A673 (cell line): ENCODE data around the gene ZNF24. TPM values are rescaled to one million over a fixed set of nuclear protein-coding genes. Genes with fewer than 3 reads are reported as not detected.

Experiments
- BruUV-seq: library from RNA; stranded (reverse); fragments of 400-500 nt; replicated peaks from 2 replicates; lab custom pipeline; 2021; lab: Mats Ljungman, UMichigan
- CTCF ChIA-PET: fragments of 300-600 bp; sonication (Branson Sonifier 250); formaldehyde crosslinking; loops from one replicate; lab custom pipeline; 2022; ENCODE audit warnings: antibody characterized with exemption; lab: Charles Lee
- POLR2A ChIA-PET: fragments of 300-600 bp; sonication (Branson Sonifier 250); formaldehyde crosslinking; loops from one replicate; lab custom pipeline; 2022; ENCODE audit warnings: antibody characterized with exemption; ENCODE audit not compliant: low non-redundant PET; lab: Charles Lee
- DNase-seq: peaks from one replicate; pipeline ENCODE4 v3.0.0-alpha.2; 2015; ENCODE audit warnings: low spot score
- H3K27ac ChIP-seq: fragments of 200-600 bp; sonication (generic); 2 replicates; pipeline ENCODE4 v1.5.1; 2016; ENCODE audit warnings: mixed run types, low read depth, mild to moderate bottlenecking, mixed read lengths, antibody characterized with exemption, low read length; ENCODE audit not compliant: poor library complexity, severe bottlenecking
- H3K27me3 ChIP-seq: fragments of 200-600 bp; sonication (generic); replicated peaks from 2 replicates; pipeline ENCODE4 v1.6.1; 2017; ENCODE audit warnings: mixed run types, low read depth, mild to moderate bottlenecking, mixed read lengths, antibody characterized with exemption, low read length; ENCODE audit not compliant: insufficient read depth, poor library complexity
- H3K36me3 ChIP-seq: fragments of 200-600 bp; sonication (generic); 2 replicates; pipeline ENCODE4 v1.6.1; 2016; ENCODE audit warnings: mixed run types, mild to moderate bottlenecking, mixed read lengths, antibody characterized with exemption, low read length; ENCODE audit not compliant: insufficient read depth, poor library complexity, severe bottlenecking
- H3K4me1 ChIP-seq: fragments of 200-600 bp; sonication (generic); 2 replicates; pipeline ENCODE4 v1.6.1; 2017; ENCODE audit warnings: mixed run types, mild to moderate bottlenecking, mixed read lengths, antibody characterized with exemption, low read length; ENCODE audit not compliant: insufficient read depth, poor library complexity, severe bottlenecking
- H3K4me3 ChIP-seq: fragments of 200-600 bp; sonication (generic); 2 replicates; pipeline ENCODE4 v1.5.1; 2016; ENCODE audit warnings: low read depth, mixed run types, mild to moderate bottlenecking, mixed read lengths, low read length; ENCODE audit not compliant: poor library complexity, severe bottlenecking
- H3K9me3 ChIP-seq: fragments of 200-600 bp; sonication (generic); 2 replicates; pipeline ENCODE4 v1.6.1; 2016; ENCODE audit warnings: mixed run types, low read depth, mild to moderate bottlenecking, mixed read lengths, antibody characterized with exemption, low read length; ENCODE audit not compliant: poor library complexity, severe bottlenecking
- EZH2 ChIP-seq: fragments of 200-600 bp; sonication (generic); IDR thresholded peaks from 2 replicates; pipeline ENCODE4 v1.6.1; 2017; ENCODE audit warnings: borderline replicate concordance, low read depth, mild to moderate bottlenecking, mixed read lengths, antibody characterized with exemption, low read length; ENCODE audit not compliant: poor library complexity, severe bottlenecking
- intact Hi-C: fragments of 100-400 bp; cut with micrococcal nuclease; formaldehyde crosslinking; loops from one replicate; pipeline ENCODE4 v1.10.0; 2022; ENCODE audit not compliant: unreplicated experiment
- total RNA-seq: library from RNA; stranded (reverse); gene quantifications from 2 replicates; pipeline ENCODE4 v1.2.3, GENCODE V29; 2021
- TF ChIP-seq, protein P1 (sequence below): fragments of 300-800, 200-600 bp; sonication (generic); conservative IDR thresholded peaks from 2 replicates; pipeline ENCODE4 v1.5.1; 2017; ENCODE audit warnings: low read depth, mild to moderate bottlenecking, antibody characterized with exemption, low read length, moderate library complexity, mixed read lengths

ZNF24 gene
- total RNA-seq, 1 experiment from 2014 or later: 63.3 TPM

GRCh38 chr18:35361570-35362321 is 17.5 kb upstream of the ZNF24 start:
- H3K27me3 ChIP-seq: no peaks in the 10 kb centered on the region
- TF ChIP-seq, protein P1, sequence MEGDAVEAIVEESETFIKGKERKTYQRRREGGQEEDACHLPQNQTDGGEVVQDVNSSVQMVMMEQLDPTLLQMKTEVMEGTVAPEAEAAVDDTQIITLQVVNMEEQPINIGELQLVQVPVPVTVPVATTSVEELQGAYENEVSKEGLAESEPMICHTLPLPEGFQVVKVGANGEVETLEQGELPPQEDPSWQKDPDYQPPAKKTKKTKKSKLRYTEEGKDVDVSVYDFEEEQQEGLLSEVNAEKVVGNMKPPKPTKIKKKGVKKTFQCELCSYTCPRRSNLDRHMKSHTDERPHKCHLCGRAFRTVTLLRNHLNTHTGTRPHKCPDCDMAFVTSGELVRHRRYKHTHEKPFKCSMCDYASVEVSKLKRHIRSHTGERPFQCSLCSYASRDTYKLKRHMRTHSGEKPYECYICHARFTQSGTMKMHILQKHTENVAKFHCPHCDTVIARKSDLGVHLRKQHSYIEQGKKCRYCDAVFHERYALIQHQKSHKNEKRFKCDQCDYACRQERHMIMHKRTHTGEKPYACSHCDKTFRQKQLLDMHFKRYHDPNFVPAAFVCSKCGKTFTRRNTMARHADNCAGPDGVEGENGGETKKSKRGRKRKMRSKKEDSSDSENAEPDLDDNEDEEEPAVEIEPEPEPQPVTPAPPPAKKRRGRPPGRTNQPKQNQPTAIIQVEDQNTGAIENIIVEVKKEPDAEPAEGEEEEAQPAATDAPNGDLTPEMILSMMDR: no peak
- no peak for TF ChIP-seq EZH2
- no peak overlapping the region for H3K27ac ChIP-seq
- no peaks in the 10 kb centered on the region for H3K9me3 ChIP-seq
- H3K4me1 ChIP-seq: no peaks in the 10 kb centered on the region
- POLR2A ChIA-PET: no interaction called here
- CTCF ChIA-PET: no interaction called here
- no peak for DNase-seq
- no peaks in the 10 kb centered on the region for H3K36me3 ChIP-seq
- no TSS peak for BruUV-seq
- intact Hi-C loops: no loop called here
- H3K4me3 ChIP-seq: no peak overlapping the region

DNA sequence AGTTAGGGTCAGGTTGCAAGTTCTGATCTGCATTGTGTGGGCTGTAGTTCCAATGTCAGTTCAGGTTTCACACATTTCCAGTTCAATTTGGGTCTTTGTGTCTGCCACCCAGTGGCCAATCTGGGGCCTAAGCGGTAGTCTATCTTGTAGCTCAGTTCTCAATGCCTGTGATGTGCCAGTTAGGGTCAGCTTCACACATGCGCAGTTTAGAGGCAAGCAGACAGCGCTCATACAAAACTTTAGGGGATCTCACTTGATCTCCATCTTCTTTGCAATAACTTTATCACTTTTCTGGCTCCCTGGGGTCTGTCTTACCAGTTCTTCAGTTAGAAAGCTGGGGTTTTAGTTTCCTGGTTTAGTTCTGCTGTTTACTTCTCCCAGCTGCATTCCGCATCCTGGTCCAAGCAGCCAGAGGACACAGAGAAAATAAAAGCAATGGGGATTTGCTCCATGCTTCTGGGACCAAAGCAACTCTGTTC is 11.0 kb upstream of the ZNF24 start:
- no peak for TF ChIP-seq EZH2
- TF ChIP-seq, protein P1: peak; percentile 80
- Histone ChIP-seq H3K4me3 (no peak overlapping the region), H3K4me1 (no peaks in the 10 kb centered on the region), H3K9me3 (no peaks in the 10 kb centered on the region), H3K27ac (no peak overlapping the region), H3K36me3 (no peaks in the 10 kb centered on the region), H3K27me3 (no peaks in the 10 kb centered on the region)
- intact Hi-C loops: loop anchor here (2.0 to 10.0 kb wide), 2 partner anchors 124 to 350 kb away; no protein-coding TSS in a partner anchor
- CTCF ChIA-PET: interaction anchor here (0.5 to 1.2 kb wide), 7 partner anchors 82 to 402 kb away, joined by 3 to 5 read pairs (median 3); no protein-coding TSS in a partner anchor
- POLR2A ChIA-PET: no interaction called here
- no TSS peak for BruUV-seq
- peak; percentile 75 for DNase-seq

DNA sequence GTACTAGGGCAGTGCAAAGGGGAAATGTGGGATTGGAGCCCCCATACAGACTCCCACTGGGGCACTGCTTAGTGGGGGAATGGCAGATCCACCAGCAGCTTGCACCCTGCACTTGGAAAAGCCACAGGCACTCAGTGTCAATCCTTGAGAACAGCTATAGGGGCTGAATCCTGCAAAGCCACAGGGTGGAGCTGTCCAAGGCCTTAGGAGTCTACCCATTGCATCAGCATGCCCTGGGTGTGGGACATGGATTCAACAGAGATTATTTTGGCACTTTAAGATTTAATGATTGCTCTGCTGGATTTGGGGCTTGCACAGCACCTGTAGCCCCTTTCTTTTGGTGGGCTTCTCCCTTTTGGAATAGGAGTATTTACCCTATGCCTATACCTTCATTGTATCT is 8.6 kb upstream of the ZNF24 start:
- no TSS peak for BruUV-seq
- Histone ChIP-seq H3K27me3 (no peaks in the 10 kb centered on the region), H3K27ac (no peak overlapping the region), H3K9me3 (no peaks in the 10 kb centered on the region), H3K4me3 (no peak overlapping the region), H3K36me3 (no peaks in the 10 kb centered on the region), H3K4me1 (no peaks in the 10 kb centered on the region)
- TF ChIP-seq, protein P1: peak; percentile 15; the same call in 1 of the 2 replicates
- no peak for TF ChIP-seq EZH2
- DNase-seq: no peak
- CTCF ChIA-PET: no interaction called here
- POLR2A ChIA-PET: no interaction called here
- intact Hi-C loops: loop anchor here (10.0 kb wide), 1 partner anchor 348 kb away; no protein-coding TSS in a partner anchor
